Raji (cell line): ENCODE data around the gene PLCB1.

ENCODE experiments used
- POLR2A ChIP-seq: IDR thresholded peaks from 2 replicates; pipeline ENCODE4 v1.6.1; 2011; ENCODE audit warnings: low read depth, low read length, control low read depth; ENCODE audit not compliant: insufficient read depth

Gene PLCB1

GRCh38 chr20:8901237-8902025 is 769.4 kb downstream of the PLCB1 start:
- no peak for TF ChIP-seq POLR2A

GRCh38 chr20:8903655-8904605 is 771.9 kb downstream of the PLCB1 start:
- no peak for TF ChIP-seq POLR2A

GRCh38 chr20:8909596-8909995 is 777.5 kb downstream of the PLCB1 start:
- TF ChIP-seq POLR2A, result no peak

GRCh38 chr20:8912096-8912495 is 780.0 kb downstream of the PLCB1 start:
- no peak for TF ChIP-seq POLR2A

GRCh38 chr20:8912731-8913130 is 780.7 kb downstream of the PLCB1 start:
- TF ChIP-seq POLR2A, result no peak

- no peak for TF ChIP-seq POLR2A
Observed at GRCh38 chr20:8913456-8913855, 781.4 kb downstream of the PLCB1 start.

GRCh38 chr20:8914421-8914820 is 782.4 kb downstream of the PLCB1 start:
- TF ChIP-seq POLR2A, result no peak

- TF ChIP-seq POLR2A, result no peak
Observed at GRCh38 chr20:8917084-8917483, 785.0 kb downstream of the PLCB1 start.

GRCh38 chr20:8918145-8918544 is 786.1 kb downstream of the PLCB1 start:
- no peak for TF ChIP-seq POLR2A

GRCh38 chr20:8924539-8924938 is 792.5 kb downstream of the PLCB1 start:
- TF ChIP-seq POLR2A, result no peak

GRCh38 chr20:8930726-8931125 is 798.7 kb downstream of the PLCB1 start:
- TF ChIP-seq POLR2A, result no peak

GRCh38 chr20:8932192-8933165 is 800.4 kb downstream of the PLCB1 start:
- TF ChIP-seq POLR2A, result no peak

GRCh38 chr20:8933381-8933807 is 801.3 kb downstream of the PLCB1 start:
- TF ChIP-seq POLR2A, result no peak

- TF ChIP-seq POLR2A, result no peak
Observed at GRCh38 chr20:8934362-8934761, 802.3 kb downstream of the PLCB1 start.
